SK-N-SH (cell line): ENCODE measurements around the gene NFASC.

Experiments used
- CTCF ChIP-seq: fragments of 200-600 bp; sonication (generic); IDR thresholded peaks from 2 replicates; pipeline ENCODE4 v1.6.1; 2017; ENCODE audit warnings: antibody characterized with exemption, mild to moderate bottlenecking, moderate library complexity
- EP300 ChIP-seq, 2 experiments: IDR thresholded peaks; 2 replicates each; pipeline versions ENCODE4 v1.4.0 to v1.6.1; 2012; ENCODE audit warnings: borderline replicate concordance in 1 of 2, low read depth in 1 of 2, low read length in 1 of 2
- MXI1 ChIP-seq: IDR thresholded peaks from 2 replicates; pipeline ENCODE4 v1.6.1; 2012; ENCODE audit warnings: mild to moderate bottlenecking, low read depth, low read length, improper control_type of control experiment
- TAF1 ChIP-seq: IDR thresholded peaks from 2 replicates; pipeline ENCODE4 v1.6.1; 2012; ENCODE audit warnings: low read depth, mild to moderate bottlenecking, low read length, moderate library complexity, borderline replicate concordance
- ZBTB33 ChIP-seq: IDR thresholded peaks from 2 replicates; pipeline ENCODE4 v1.4.0; 2012; ENCODE audit warnings: low read depth, borderline replicate concordance

- TF ChIP-seq MXI1, result no peak
- TF ChIP-seq EP300 (IDR thresholded peaks at IDR 0.05; ENCODE audit: borderline replicate concordance in 1 of 2, low read depth in 1 of 2, low read length in 1 of 2), result no peak
- no peak for TF ChIP-seq ZBTB33
- no peak for TF ChIP-seq CTCF
- TF ChIP-seq TAF1, result no peak
These were observed 23.9 kb downstream of the NFASC start for GRCh38 chr1:204894606-204895005.
